SK-N-SH treated with all-trans-retinoic acid at 6 μM for 48 hours (cell line): ENCODE measurements around the gene OSBPL9.

Experiments used
- BACH2 ChIP-seq: fragments of 250-450 bp; sonication (Bioruptor Pico); IDR thresholded peaks from 2 replicates; pipeline ENCODE4 v1.9.0; 2021; ENCODE audit warnings: mild to moderate bottlenecking, borderline replicate concordance
- CSRNP3 ChIP-seq: fragments of 250-450 bp; sonication (Bioruptor Pico); IDR thresholded peaks from 2 replicates; pipeline ENCODE4 v1.5.1; 2021; ENCODE audit warnings: mild to moderate bottlenecking, moderate library complexity
- POU6F1 ChIP-seq: fragments of 250-450 bp; sonication (Bioruptor Pico); IDR thresholded peaks from 2 replicates; pipeline ENCODE4 v1.8.0; 2021; ENCODE audit warnings: low read depth, mild to moderate bottlenecking, moderate library complexity, borderline replicate concordance
- RARB ChIP-seq: fragments of 250-450 bp; sonication (Bioruptor Pico); IDR thresholded peaks from 2 replicates; pipeline ENCODE4 v1.8.0; 2021; ENCODE audit warnings: mild to moderate bottlenecking, moderate library complexity
- ZNF8 ChIP-seq: fragments of 450-650 bp; formaldehyde crosslinking; IDR thresholded peaks from 2 replicates; pipeline ENCODE4 v1.5.0; 2020; ENCODE audit warnings: mild to moderate bottlenecking, moderate library complexity
- TF ChIP-seq, protein P1 (sequence below): fragments of 250-450 bp; sonication (Bioruptor Pico); IDR thresholded peaks from 2 replicates; pipeline ENCODE4 v1.5.1; 2020; ENCODE audit warnings: low read depth, mild to moderate bottlenecking, moderate library complexity
- TF ChIP-seq, protein P2 (sequence below): fragments of 250-450 bp; sonication (Bioruptor Pico); IDR thresholded peaks from 2 replicates; pipeline ENCODE4 v1.8.0; 2020; ENCODE audit warnings: mild to moderate bottlenecking, moderate library complexity, borderline replicate concordance
- TF ChIP-seq, protein P3 (sequence below): fragments of 250-450 bp; sonication (Bioruptor Pico); IDR thresholded peaks from 2 replicates; pipeline ENCODE4 v1.5.0; 2020; ENCODE audit warnings: mild to moderate bottlenecking, moderate library complexity

GRCh38 chr1:51610637-51611036 lies 6.3 kb upstream of the OSBPL9 start:
- TF ChIP-seq, protein P1, sequence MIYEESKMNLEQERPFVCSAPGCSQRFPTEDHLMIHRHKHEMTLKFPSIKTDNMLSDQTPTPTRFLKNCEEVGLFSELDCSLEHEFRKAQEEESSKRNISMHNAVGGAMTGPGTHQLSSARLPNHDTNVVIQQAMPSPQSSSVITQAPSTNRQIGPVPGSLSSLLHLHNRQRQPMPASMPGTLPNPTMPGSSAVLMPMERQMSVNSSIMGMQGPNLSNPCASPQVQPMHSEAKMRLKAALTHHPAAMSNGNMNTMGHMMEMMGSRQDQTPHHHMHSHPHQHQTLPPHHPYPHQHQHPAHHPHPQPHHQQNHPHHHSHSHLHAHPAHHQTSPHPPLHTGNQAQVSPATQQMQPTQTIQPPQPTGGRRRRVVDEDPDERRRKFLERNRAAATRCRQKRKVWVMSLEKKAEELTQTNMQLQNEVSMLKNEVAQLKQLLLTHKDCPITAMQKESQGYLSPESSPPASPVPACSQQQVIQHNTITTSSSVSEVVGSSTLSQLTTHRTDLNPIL (CRISPR knock-in tag): no peak
- TF ChIP-seq ZNF8: no peak
- no peak for TF ChIP-seq BACH2 (CRISPR knock-in tag)
- TF ChIP-seq, protein P2, sequence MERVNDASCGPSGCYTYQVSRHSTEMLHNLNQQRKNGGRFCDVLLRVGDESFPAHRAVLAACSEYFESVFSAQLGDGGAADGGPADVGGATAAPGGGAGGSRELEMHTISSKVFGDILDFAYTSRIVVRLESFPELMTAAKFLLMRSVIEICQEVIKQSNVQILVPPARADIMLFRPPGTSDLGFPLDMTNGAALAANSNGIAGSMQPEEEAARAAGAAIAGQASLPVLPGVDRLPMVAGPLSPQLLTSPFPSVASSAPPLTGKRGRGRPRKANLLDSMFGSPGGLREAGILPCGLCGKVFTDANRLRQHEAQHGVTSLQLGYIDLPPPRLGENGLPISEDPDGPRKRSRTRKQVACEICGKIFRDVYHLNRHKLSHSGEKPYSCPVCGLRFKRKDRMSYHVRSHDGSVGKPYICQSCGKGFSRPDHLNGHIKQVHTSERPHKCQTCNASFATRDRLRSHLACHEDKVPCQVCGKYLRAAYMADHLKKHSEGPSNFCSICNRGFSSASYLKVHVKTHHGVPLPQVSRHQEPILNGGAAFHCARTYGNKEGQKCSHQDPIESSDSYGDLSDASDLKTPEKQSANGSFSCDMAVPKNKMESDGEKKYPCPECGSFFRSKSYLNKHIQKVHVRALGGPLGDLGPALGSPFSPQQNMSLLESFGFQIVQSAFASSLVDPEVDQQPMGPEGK: no peak
- no peak for TF ChIP-seq POU6F1
- no peak for TF ChIP-seq CSRNP3 (CRISPR knock-in tag)
- no peak for TF ChIP-seq RARB
- TF ChIP-seq, protein P3, sequence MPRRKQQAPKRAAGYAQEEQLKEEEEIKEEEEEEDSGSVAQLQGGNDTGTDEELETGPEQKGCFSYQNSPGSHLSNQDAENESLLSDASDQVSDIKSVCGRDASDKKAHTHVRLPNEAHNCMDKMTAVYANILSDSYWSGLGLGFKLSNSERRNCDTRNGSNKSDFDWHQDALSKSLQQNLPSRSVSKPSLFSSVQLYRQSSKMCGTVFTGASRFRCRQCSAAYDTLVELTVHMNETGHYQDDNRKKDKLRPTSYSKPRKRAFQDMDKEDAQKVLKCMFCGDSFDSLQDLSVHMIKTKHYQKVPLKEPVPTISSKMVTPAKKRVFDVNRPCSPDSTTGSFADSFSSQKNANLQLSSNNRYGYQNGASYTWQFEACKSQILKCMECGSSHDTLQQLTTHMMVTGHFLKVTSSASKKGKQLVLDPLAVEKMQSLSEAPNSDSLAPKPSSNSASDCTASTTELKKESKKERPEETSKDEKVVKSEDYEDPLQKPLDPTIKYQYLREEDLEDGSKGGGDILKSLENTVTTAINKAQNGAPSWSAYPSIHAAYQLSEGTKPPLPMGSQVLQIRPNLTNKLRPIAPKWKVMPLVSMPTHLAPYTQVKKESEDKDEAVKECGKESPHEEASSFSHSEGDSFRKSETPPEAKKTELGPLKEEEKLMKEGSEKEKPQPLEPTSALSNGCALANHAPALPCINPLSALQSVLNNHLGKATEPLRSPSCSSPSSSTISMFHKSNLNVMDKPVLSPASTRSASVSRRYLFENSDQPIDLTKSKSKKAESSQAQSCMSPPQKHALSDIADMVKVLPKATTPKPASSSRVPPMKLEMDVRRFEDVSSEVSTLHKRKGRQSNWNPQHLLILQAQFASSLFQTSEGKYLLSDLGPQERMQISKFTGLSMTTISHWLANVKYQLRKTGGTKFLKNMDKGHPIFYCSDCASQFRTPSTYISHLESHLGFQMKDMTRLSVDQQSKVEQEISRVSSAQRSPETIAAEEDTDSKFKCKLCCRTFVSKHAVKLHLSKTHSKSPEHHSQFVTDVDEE (CRISPR knock-in tag): no peak
